SK-N-SH treated with all-trans-retinoic acid at 6 μM for 48 hours (cell line): ENCODE data around the gene U2AF2.

Source experiments
- ATAC-seq: fragments of 200-7000 bp; cut with Tn5 transposase; 3 replicates; pipeline ENCODE4 v1.9.1; 2020; ENCODE audit warnings: mild to moderate bottlenecking, moderate library complexity
- ARNTL ChIP-seq: fragments of 450-650 bp; formaldehyde crosslinking; IDR thresholded peaks from 2 replicates; pipeline ENCODE4 v1.5.0; 2020; ENCODE audit warnings: low read depth, mild to moderate bottlenecking, moderate library complexity, borderline replicate concordance
- BACH2 ChIP-seq: fragments of 250-450 bp; sonication (Bioruptor Pico); IDR thresholded peaks from 2 replicates; pipeline ENCODE4 v1.9.0; 2021; ENCODE audit warnings: mild to moderate bottlenecking, borderline replicate concordance
- CREB5 ChIP-seq: fragments of 250-450 bp; sonication (Bioruptor Pico); IDR thresholded peaks from 2 replicates; pipeline ENCODE4 v1.5.1; 2020; ENCODE audit warnings: low read depth, mild to moderate bottlenecking, moderate library complexity
- CSDC2 ChIP-seq: fragments of 250-450 bp; sonication (Bioruptor Pico); IDR thresholded peaks from 2 replicates; pipeline ENCODE4 v1.5.0; 2020; ENCODE audit warnings: mild to moderate bottlenecking, moderate library complexity
- GLIS3 ChIP-seq: fragments of 250-450 bp; sonication (Bioruptor Pico); IDR thresholded peaks from 2 replicates; pipeline ENCODE4 v1.5.0; 2020; ENCODE audit warnings: mild to moderate bottlenecking, moderate library complexity
- ISL1 ChIP-seq: fragments of 250-450 bp; sonication (Bioruptor Pico); IDR thresholded peaks from 2 replicates; pipeline ENCODE4 v2.1.2; 2022; ENCODE audit warnings: mild to moderate bottlenecking, moderate library complexity
- OSR1 ChIP-seq: fragments of 250-450 bp; sonication (Bioruptor Pico); IDR thresholded peaks from 2 replicates; pipeline ENCODE4 v1.8.0; 2022; ENCODE audit warnings: moderate library complexity, mild to moderate bottlenecking, inconsistent platforms
- RARB ChIP-seq: fragments of 250-450 bp; sonication (Bioruptor Pico); IDR thresholded peaks from 2 replicates; pipeline ENCODE4 v1.8.0; 2021; ENCODE audit warnings: mild to moderate bottlenecking, moderate library complexity
- SNAI2 ChIP-seq: fragments of 250-450 bp; sonication (Bioruptor Pico); IDR thresholded peaks from 2 replicates; pipeline ENCODE4 v1.5.0; 2020; ENCODE audit warnings: mild to moderate bottlenecking, moderate library complexity
- TCF4 ChIP-seq: fragments of 250-450 bp; sonication (Bioruptor Pico); IDR thresholded peaks from 2 replicates; pipeline ENCODE4 v1.8.0; 2021; ENCODE audit warnings: mild to moderate bottlenecking, moderate library complexity, borderline replicate concordance
- TOX ChIP-seq: fragments of 250-450 bp; sonication (Bioruptor Pico); IDR thresholded peaks from 2 replicates; pipeline ENCODE4 v1.8.0; 2021; ENCODE audit warnings: mild to moderate bottlenecking, moderate library complexity, borderline replicate concordance
- TSHZ2 ChIP-seq: fragments of 250-450 bp; sonication (Bioruptor Pico); IDR thresholded peaks from 2 replicates; pipeline ENCODE4 v1.5.0; 2020; ENCODE audit warnings: mild to moderate bottlenecking, moderate library complexity
- ZFP3 ChIP-seq: fragments of 250-450 bp; sonication (Bioruptor Pico); IDR thresholded peaks from 2 replicates; pipeline ENCODE4 v1.5.0; 2020; ENCODE audit warnings: mild to moderate bottlenecking, moderate library complexity
- ZFP30 ChIP-seq: fragments of 450-650 bp; formaldehyde crosslinking; IDR thresholded peaks from 2 replicates; pipeline ENCODE4 v1.5.0; 2022; ENCODE audit warnings: mild to moderate bottlenecking, moderate library complexity
- ZNF565 ChIP-seq: fragments of 450-650 bp; formaldehyde crosslinking; conservative IDR thresholded peaks from 2 replicates; pipeline ENCODE4 v1.5.0; 2020; ENCODE audit warnings: low read depth, mild to moderate bottlenecking, moderate library complexity
- ZNF8 ChIP-seq: fragments of 450-650 bp; formaldehyde crosslinking; IDR thresholded peaks from 2 replicates; pipeline ENCODE4 v1.5.0; 2020; ENCODE audit warnings: mild to moderate bottlenecking, moderate library complexity
- TF ChIP-seq, protein P1 (sequence below): fragments of 250-450 bp; sonication (Bioruptor Pico); IDR thresholded peaks from 2 replicates; pipeline ENCODE4 v1.8.0; 2021; ENCODE audit warnings: low read depth, mild to moderate bottlenecking, moderate library complexity, borderline replicate concordance
- TF ChIP-seq, protein P2 (sequence below): fragments of 250-450 bp; sonication (Bioruptor Pico); IDR thresholded peaks from 2 replicates; pipeline ENCODE4 v1.5.1; 2021; ENCODE audit warnings: mild to moderate bottlenecking, moderate library complexity
- TF ChIP-seq, protein P3 (sequence below): fragments of 250-450 bp; sonication (Bioruptor Pico); IDR thresholded peaks from 2 replicates; pipeline ENCODE4 v1.8.0; 2020; ENCODE audit warnings: mild to moderate bottlenecking, moderate library complexity, borderline replicate concordance

Gene U2AF2

GRCh38 chr19:55696301-55697068, 41.6 kb downstream of the U2AF2 start:
- TF ChIP-seq TCF4 (CRISPR knock-in tag) (no peak), BACH2 (CRISPR knock-in tag) (no peak), GLIS3 (CRISPR knock-in tag) (no peak), ZFP30 (CRISPR knock-in tag) (no peak), ZNF565 (CRISPR knock-in tag) (no peak), CREB5 (CRISPR knock-in tag) (no peak), ARNTL (CRISPR knock-in tag) (no peak), OSR1 (CRISPR knock-in tag) (no peak), CSDC2 (CRISPR knock-in tag) (no peak), ISL1 (CRISPR knock-in tag) (no peak), TOX (no peak), ZFP3 (no peak)
- TF ChIP-seq, protein P1, sequence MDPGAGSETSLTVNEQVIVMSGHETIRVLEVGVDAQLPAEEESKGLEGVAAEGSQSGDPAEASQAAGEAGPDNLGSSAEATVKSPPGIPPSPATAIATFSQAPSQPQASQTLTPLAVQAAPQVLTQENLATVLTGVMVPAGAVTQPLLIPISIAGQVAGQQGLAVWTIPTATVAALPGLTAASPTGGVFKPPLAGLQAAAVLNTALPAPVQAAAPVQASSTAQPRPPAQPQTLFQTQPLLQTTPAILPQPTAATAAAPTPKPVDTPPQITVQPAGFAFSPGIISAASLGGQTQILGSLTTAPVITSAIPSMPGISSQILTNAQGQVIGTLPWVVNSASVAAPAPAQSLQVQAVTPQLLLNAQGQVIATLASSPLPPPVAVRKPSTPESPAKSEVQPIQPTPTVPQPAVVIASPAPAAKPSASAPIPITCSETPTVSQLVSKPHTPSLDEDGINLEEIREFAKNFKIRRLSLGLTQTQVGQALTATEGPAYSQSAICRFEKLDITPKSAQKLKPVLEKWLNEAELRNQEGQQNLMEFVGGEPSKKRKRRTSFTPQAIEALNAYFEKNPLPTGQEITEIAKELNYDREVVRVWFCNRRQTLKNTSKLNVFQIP (CRISPR knock-in tag): no peak
- TF ChIP-seq, protein P2, sequence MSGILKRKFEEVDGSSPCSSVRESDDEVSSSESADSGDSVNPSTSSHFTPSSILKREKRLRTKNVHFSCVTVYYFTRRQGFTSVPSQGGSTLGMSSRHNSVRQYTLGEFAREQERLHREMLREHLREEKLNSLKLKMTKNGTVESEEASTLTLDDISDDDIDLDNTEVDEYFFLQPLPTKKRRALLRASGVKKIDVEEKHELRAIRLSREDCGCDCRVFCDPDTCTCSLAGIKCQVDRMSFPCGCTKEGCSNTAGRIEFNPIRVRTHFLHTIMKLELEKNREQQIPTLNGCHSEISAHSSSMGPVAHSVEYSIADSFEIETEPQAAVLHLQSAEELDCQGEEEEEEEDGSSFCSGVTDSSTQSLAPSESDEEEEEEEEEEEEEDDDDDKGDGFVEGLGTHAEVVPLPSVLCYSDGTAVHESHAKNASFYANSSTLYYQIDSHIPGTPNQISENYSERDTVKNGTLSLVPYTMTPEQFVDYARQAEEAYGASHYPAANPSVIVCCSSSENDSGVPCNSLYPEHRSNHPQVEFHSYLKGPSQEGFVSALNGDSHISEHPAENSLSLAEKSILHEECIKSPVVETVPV (CRISPR knock-in tag): no peak
- TF ChIP-seq, all 23 proteins: peak for 0
- ATAC-seq: no peak

GRCh38 chr19:55697069-55697440, 42.2 kb downstream of the U2AF2 start:
- ATAC-seq: no peak

More at GRCh38 chr19:55697069-55697440, 42.2 kb downstream of the U2AF2 start:
- TF ChIP-seq, protein P3, sequence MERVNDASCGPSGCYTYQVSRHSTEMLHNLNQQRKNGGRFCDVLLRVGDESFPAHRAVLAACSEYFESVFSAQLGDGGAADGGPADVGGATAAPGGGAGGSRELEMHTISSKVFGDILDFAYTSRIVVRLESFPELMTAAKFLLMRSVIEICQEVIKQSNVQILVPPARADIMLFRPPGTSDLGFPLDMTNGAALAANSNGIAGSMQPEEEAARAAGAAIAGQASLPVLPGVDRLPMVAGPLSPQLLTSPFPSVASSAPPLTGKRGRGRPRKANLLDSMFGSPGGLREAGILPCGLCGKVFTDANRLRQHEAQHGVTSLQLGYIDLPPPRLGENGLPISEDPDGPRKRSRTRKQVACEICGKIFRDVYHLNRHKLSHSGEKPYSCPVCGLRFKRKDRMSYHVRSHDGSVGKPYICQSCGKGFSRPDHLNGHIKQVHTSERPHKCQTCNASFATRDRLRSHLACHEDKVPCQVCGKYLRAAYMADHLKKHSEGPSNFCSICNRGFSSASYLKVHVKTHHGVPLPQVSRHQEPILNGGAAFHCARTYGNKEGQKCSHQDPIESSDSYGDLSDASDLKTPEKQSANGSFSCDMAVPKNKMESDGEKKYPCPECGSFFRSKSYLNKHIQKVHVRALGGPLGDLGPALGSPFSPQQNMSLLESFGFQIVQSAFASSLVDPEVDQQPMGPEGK (CRISPR knock-in tag): no peak
- TF ChIP-seq, protein P2 (CRISPR knock-in tag): no peak
- TF ChIP-seq RARB (CRISPR knock-in tag) (no peak), CREB5 (CRISPR knock-in tag) (no peak), GLIS3 (CRISPR knock-in tag) (no peak), ZNF8 (CRISPR knock-in tag) (no peak), SNAI2 (CRISPR knock-in tag) (no peak), ZNF565 (CRISPR knock-in tag) (no peak), ISL1 (CRISPR knock-in tag) (no peak), OSR1 (CRISPR knock-in tag) (no peak), TSHZ2 (CRISPR knock-in tag) (no peak)
- TF ChIP-seq, all 23 proteins: peak for 0
